ENCODE data around the gene RNF222.

The RNF222 gene

GRCh38 chr17:8397636-8398035 lies at the start of gene RNF222:
Gene RNF222 (minus strand): TSS chr17:8397827. CDS start chr17:8393461, 4,366 bp downstream.
- no peak for DNase-seq (ENCODE audit: low read depth)

DNA sequence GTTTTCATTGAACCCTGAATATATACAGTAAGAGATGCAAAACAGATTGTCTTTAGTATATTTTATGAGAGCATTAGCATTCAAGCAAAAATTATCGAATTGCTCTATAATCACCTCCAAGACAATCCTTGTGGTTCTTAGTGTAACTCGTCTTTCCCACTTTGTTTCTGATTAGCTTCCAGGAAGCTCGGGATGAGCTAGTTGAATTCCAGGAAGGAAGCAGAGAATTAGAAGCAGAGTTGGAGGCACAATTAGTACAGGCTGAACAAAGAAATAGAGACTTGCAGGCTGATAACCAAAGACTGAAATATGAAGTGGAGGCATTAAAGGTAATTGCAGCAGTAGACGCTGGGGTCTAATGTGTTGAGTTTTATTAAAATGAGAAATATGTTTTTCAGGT lies 47.9 kb upstream of the RNF222 start:
- no peak for DNase-seq (ENCODE audit: low read depth)

- no peak for DNase-seq (ENCODE audit: low read depth)
Measured at GRCh38 chr17:8444494-8444893, 46.9 kb upstream of the RNF222 start.

GRCh38 chr17:8443756-8444155 lies 46.1 kb upstream of the RNF222 start:
- no peak for DNase-seq (ENCODE audit: low read depth)

DNA sequence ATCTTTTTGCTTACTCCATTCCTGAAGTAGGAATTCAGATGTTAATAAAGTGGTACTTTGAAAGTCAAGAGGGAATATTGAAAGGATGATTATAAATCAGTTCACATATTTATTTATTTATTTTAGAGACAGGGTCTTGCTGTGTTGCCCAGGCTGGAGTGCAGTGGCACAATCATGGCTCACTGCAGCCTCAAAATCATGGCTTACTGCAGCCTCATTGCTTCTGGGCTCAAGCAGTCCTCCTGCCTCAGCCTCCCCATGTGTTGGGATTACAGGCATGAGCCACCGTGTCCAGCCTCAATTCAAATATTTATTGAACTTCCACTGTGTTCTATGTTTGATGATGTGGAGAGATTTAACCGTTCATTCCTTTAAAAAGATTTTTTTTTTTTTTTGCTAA lies 44.7 kb upstream of the RNF222 start:
- no peak for DNase-seq (ENCODE audit: low read depth)

DNA sequence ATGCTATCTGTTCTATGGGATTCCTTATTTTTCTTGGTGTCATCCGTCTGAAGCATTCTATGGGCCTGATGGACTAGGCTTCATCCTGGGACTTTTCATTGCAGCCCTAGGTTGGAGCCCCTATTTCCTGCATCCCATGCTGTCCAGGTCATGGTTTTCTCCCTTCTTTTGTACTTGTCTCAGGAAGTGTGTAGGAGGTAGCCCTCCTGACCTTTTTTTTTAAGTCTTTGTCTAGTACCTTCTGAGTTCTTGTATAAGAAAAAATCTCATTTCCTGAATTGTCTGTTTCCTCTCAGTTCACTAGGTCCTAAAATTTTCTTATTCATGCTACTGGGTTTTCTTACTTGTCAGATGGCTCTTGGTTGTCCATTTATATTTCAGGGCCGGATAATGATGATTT lies 44.1 kb upstream of the RNF222 start:
- no peak for DNase-seq (ENCODE audit: low read depth)

GRCh38 chr17:8439681-8440080 lies 42.1 kb upstream of the RNF222 start:
- no peak for DNase-seq (ENCODE audit: low read depth)

GRCh38 chr17:8438441-8438840 lies 40.8 kb upstream of the RNF222 start:
- no peak for DNase-seq (ENCODE audit: low read depth)

DNA sequence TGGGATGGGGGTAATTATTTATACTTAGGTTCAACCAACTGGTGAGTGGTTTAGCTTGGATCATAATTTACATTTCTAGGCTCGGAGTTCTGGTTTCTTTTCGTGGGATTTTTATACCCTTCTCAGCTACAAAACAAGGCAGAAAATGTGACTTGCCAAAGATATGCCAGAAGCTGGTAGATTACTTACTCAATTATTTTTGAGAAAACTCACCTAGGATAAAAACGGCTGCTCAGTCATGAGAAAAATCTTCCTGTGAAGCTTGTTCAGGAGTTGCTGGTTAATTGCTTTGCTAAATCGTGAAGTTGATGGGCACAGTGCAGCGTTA lies 39.2 kb upstream of the RNF222 start:
- DNase-seq (ENCODE audit: low read depth): no peak

- DNase-seq (ENCODE audit: low read depth): peak; percentile 34
Measured at GRCh38 chr17:8436169-8436843, 38.7 kb upstream of the RNF222 start.

GRCh38 chr17:8435245-8436168 lies 37.9 kb upstream of the RNF222 start, which contains the start of gene NDEL1:
Gene NDEL1 (plus strand): TSS chr17:8435884. CDS start chr17:8444272, 8,388 bp downstream.
- peak; percentile 96 for DNase-seq (ENCODE audit: low read depth)

DNA sequence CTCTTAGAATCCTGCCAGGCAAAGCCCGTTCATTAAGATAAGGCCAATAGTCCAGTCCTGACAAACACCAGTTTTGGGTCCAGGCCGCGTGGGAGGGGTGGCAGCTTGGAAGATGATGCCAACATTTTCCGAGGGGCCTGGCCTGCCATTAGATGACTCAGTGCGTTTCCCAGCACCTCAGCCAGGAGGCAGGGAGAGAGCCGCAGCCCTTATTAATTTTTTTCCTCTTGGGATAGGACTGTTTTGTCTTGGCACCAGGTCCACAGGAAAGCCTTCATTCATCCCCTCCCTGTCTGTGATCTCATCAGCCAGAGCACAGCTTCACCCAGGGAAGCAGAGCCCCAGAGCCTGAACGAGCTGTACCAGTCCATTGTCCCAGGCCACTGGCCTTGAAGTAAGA lies 33.3 kb upstream of the RNF222 start:
- peak; percentile 24 for DNase-seq (ENCODE audit: low read depth)

GRCh38 chr17:8426802-8427201 lies 29.2 kb upstream of the RNF222 start:
- DNase-seq (ENCODE audit: low read depth): no peak

DNA sequence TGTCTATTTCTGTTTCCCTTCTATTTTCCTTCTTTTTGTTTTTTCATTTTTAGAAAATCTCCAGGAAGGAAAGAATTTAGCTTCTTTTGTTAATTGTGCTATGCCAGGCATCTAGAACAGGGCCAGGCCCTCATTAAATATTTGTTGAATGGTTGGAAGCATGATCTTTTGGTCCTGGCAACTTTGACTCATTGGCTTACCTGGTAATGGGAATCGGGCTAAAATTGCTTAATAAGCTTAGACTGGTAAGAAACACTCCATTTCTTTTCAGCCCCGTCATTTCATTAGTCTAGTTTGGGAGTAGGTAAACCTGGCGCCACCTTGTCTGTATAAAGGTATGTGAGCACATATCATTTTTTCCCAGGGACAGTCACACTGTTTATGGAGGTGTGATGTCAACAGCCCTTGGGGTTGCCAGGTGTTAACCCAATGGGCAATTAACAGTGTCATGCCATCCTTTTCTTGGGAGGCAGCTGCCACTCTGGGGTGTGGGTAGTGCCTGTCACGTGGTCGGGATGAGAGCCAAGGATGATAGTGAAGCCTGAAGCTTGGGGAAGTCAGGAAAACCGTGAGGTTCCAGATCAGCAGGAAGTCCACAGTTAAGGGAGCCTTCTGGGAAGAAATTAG lies 28.6 kb upstream of the RNF222 start:
- no peak for DNase-seq (ENCODE audit: low read depth)

DNA sequence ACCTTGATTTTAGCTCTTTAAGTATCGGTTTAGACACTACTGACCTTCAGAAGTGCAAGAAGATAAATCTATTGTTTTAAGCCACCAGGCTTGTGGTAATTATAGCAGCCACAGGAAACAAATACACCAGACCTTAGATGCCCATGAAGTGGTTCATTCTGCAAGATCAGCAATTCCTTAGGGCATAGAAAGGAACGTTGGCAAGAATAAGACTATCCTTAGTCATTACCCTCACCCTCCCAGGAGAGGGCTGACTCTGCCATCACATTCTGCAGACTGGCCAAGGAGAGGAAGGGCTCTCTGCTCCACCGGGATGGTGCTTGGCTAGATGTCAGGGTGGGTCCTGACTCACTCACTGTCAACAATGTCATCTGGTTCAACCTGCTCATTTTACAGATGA lies 23.9 kb upstream of the RNF222 start:
- DNase-seq (ENCODE audit: low read depth): no peak

GRCh38 chr17:8420041-8420934 lies 22.7 kb upstream of the RNF222 start:
- DNase-seq (ENCODE audit: low read depth): peak; percentile 28

- DNase-seq (ENCODE audit: low read depth): no peak
Measured at GRCh38 chr17:8419305-8419704, 21.7 kb upstream of the RNF222 start.

- no peak for DNase-seq (ENCODE audit: low read depth)
Measured at GRCh38 chr17:8418471-8418870, 20.8 kb upstream of the RNF222 start.

GRCh38 chr17:8417806-8418205 lies 20.2 kb upstream of the RNF222 start:
- DNase-seq (ENCODE audit: low read depth): no peak

DNA sequence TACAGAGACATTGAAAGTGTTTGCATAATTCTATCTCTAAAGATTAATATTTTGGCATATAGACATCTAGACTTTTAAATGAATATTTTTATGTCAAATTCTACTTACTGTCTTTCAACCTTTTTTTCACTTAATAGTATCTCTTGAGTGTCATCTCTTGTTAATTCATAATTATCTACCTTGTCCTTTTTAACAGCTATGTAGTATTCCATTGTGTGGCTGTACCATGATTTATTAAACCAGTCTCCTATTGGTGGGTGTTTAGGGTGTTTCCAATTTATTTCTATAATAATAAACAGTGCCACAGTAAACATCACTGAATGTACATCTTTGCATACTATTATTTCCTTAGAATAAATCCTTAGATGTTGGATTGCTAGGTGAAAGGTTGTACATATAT lies 16.3 kb upstream of the RNF222 start:
- DNase-seq (ENCODE audit: low read depth): no peak

GRCh38 chr17:8413328-8413727 lies 15.7 kb upstream of the RNF222 start:
- no peak for DNase-seq (ENCODE audit: low read depth)

DNA sequence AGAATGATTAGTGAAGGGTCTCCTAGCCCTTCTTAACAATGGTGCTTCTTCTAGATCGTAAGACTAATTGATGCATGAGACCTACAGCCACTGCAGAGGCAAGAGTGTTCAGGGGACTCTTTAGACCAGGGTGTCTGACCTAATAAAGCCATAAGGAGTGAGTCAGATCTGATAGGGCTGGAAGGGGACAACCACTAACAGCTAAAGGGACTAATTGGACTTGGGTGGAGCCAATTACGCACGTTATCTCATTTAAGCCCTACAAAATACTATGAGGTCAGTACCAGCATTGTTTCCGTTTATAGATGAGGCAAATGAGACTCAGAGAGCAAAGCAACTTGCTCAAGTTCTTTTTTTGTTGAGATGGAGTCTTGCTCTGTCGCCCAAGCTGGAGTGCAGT lies 14.5 kb upstream of the RNF222 start:
- DNase-seq (ENCODE audit: low read depth): no peak
